ENCODE data around the gene ZNF598. TPM values are rescaled to one million over a fixed set of nuclear protein-coding genes. Genes with fewer than 3 reads are reported as not detected.

ZNF598 gene
- total and polyA plus RNA-seq, 2 of the 13 experiments (the other 11 are each of a cell fraction or from before 2014, with no cell fraction given) = 13.5 to 14.2 TPM

DNA sequence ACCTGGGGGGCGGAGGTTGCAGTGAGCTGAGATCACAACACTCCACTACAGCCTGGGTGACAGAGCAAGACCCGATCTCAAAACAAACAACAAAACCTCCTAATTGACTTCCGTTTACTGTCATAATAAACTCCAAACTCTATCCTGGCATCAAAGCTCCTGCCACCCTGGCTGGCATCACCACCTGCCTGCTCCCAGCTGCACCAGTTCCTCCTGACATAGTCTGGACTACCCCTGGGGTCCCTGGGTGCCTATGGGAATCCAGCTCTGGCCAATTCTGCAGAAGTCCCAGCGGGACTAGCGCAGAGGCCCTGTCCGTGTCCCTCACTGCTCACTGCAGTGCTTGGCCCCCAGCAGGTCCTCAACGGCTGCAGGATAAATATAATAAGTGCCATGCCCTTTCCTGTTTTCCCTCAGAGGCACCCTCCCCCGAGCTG is 37.3 kb upstream of the ZNF598 start (continued):
- TF ChIP-seq ZNF747 (CRISPR knock-in tag; IDR thresholded peaks at IDR 0.05; ENCODE audit: borderline replicate concordance) (peak; percentile 42; the same call in 1 of the 2 replicates), FOXP1 (IDR thresholded peaks at IDR 0.05) (no peak), FOXP1 (CRISPR knock-in tag; IDR thresholded peaks at IDR 0.05) (0 out of 2 replicates have a peak, but pooled peaks have one; percentile 23), GATA4 (IDR thresholded peaks at IDR 0.05; ENCODE audit: borderline replicate concordance, low read depth) (0 out of 2 replicates have a peak, but pooled peaks have one; percentile 18), EED (CRISPR knock-in tag; IDR thresholded peaks at IDR 0.05) (0 out of 2 replicates have a peak, but pooled peaks have one; percentile 11), ZNF83 (CRISPR knock-in tag; IDR thresholded peaks at IDR 0.05; ENCODE audit: borderline replicate concordance) (no peak), ZMYM4 (CRISPR knock-in tag; IDR thresholded peaks at IDR 0.05) (0 out of 2 replicates have a peak, but pooled peaks have one; percentile 36), ZNF331 (CRISPR knock-in tag; IDR thresholded peaks at IDR 0.05) (peak; percentile 50; the same call in 1 of the 2 replicates), FOXO1 (CRISPR knock-in tag; IDR thresholded peaks at IDR 0.05) (0 out of 2 replicates have a peak, but pooled peaks have one; percentile 35), NFATC3 (CRISPR knock-in tag; IDR thresholded peaks at IDR 0.05) (0 out of 2 replicates have a peak, but pooled peaks have one; percentile 10)
- TF ChIP-seq, protein P1, sequence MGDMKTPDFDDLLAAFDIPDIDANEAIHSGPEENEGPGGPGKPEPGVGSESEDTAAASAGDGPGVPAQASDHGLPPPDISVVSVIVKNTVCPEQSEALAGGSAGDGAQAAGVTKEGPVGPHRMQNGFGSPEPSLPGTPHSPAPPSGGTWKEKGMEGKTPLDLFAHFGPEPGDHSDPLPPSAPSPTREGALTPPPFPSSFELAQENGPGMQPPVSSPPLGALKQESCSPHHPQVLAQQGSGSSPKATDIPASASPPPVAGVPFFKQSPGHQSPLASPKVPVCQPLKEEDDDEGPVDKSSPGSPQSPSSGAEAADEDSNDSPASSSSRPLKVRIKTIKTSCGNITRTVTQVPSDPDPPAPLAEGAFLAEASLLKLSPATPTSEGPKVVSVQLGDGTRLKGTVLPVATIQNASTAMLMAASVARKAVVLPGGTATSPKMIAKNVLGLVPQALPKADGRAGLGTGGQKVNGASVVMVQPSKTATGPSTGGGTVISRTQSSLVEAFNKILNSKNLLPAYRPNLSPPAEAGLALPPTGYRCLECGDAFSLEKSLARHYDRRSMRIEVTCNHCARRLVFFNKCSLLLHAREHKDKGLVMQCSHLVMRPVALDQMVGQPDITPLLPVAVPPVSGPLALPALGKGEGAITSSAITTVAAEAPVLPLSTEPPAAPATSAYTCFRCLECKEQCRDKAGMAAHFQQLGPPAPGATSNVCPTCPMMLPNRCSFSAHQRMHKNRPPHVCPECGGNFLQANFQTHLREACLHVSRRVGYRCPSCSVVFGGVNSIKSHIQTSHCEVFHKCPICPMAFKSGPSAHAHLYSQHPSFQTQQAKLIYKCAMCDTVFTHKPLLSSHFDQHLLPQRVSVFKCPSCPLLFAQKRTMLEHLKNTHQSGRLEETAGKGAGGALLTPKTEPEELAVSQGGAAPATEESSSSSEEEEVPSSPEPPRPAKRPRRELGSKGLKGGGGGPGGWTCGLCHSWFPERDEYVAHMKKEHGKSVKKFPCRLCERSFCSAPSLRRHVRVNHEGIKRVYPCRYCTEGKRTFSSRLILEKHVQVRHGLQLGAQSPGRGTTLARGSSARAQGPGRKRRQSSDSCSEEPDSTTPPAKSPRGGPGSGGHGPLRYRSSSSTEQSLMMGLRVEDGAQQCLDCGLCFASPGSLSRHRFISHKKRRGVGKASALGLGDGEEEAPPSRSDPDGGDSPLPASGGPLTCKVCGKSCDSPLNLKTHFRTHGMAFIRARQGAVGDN (CRISPR knock-in tag; IDR thresholded peaks at IDR 0.05) = no peak
- TF ChIP-seq, protein P2, sequence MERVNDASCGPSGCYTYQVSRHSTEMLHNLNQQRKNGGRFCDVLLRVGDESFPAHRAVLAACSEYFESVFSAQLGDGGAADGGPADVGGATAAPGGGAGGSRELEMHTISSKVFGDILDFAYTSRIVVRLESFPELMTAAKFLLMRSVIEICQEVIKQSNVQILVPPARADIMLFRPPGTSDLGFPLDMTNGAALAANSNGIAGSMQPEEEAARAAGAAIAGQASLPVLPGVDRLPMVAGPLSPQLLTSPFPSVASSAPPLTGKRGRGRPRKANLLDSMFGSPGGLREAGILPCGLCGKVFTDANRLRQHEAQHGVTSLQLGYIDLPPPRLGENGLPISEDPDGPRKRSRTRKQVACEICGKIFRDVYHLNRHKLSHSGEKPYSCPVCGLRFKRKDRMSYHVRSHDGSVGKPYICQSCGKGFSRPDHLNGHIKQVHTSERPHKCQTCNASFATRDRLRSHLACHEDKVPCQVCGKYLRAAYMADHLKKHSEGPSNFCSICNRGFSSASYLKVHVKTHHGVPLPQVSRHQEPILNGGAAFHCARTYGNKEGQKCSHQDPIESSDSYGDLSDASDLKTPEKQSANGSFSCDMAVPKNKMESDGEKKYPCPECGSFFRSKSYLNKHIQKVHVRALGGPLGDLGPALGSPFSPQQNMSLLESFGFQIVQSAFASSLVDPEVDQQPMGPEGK (CRISPR knock-in tag; IDR thresholded peaks at IDR 0.05) = peak; percentile 89; the same call in 1 of the 2 replicates
- TF ChIP-seq, protein P3, sequence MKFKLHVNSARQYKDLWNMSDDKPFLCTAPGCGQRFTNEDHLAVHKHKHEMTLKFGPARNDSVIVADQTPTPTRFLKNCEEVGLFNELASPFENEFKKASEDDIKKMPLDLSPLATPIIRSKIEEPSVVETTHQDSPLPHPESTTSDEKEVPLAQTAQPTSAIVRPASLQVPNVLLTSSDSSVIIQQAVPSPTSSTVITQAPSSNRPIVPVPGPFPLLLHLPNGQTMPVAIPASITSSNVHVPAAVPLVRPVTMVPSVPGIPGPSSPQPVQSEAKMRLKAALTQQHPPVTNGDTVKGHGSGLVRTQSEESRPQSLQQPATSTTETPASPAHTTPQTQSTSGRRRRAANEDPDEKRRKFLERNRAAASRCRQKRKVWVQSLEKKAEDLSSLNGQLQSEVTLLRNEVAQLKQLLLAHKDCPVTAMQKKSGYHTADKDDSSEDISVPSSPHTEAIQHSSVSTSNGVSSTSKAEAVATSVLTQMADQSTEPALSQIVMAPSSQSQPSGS (CRISPR knock-in tag; IDR thresholded peaks at IDR 0.05) = 0 out of 2 replicates have a peak, but pooled peaks have one; percentile 27
- TF ChIP-seq, protein P4, sequence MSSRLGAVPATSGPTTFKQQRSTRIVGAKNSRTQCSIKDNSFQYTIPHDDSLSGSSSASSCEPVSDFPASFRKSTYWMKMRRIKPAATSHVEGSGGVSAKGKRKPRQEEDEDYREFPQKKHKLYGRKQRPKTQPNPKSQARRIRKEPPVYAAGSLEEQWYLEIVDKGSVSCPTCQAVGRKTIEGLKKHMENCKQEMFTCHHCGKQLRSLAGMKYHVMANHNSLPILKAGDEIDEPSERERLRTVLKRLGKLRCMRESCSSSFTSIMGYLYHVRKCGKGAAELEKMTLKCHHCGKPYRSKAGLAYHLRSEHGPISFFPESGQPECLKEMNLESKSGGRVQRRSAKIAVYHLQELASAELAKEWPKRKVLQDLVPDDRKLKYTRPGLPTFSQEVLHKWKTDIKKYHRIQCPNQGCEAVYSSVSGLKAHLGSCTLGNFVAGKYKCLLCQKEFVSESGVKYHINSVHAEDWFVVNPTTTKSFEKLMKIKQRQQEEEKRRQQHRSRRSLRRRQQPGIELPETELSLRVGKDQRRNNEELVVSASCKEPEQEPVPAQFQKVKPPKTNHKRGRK (CRISPR knock-in tag; IDR thresholded peaks at IDR 0.05) = no peak
- TF ChIP-seq, protein P5, sequence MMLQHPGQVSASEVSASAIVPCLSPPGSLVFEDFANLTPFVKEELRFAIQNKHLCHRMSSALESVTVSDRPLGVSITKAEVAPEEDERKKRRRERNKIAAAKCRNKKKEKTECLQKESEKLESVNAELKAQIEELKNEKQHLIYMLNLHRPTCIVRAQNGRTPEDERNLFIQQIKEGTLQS (CRISPR knock-in tag; IDR thresholded peaks at IDR 0.05) = no peak

Measured in HepG2 (cell line).